ACC112 (cell line): ENCODE results near the gene ANKS1A.
"Not testable (repeated sequence)": the region's sequence is repeated elsewhere in the genome, so short reads cannot be mapped to it uniquely, and the experiment has no call there.

Experiments used
- H2AFZ ChIP-seq: fragments of 200-600 bp; sonication (generic); one replicate; pipeline ENCODE4 v1.6.0; 2017; ENCODE audit warnings: antibody characterized with exemption, low read length; ENCODE audit not compliant: unreplicated experiment
- H3K27ac ChIP-seq: fragments of 200-600 bp; sonication (generic); 2 replicates; pipeline ENCODE4 v1.5.1; 2014; ENCODE audit warnings: low read depth, mild to moderate bottlenecking, antibody characterized with exemption, low read length, moderate library complexity
- H3K27me3 ChIP-seq: fragments of 200-600 bp; sonication (generic); 2 replicates; pipeline ENCODE4 v1.6.1; 2014; ENCODE audit warnings: mild to moderate bottlenecking, antibody characterized with exemption, low read length, moderate library complexity, mixed read lengths; ENCODE audit not compliant: insufficient read depth
- H3K36me3 ChIP-seq: fragments of 200-600 bp; sonication (generic); 2 replicates; pipeline ENCODE4 v1.6.1; 2016; ENCODE audit warnings: mild to moderate bottlenecking, antibody characterized with exemption, low read length, moderate library complexity, mixed read lengths; ENCODE audit not compliant: insufficient read depth
- H3K4me1 ChIP-seq: fragments of 200-600 bp; sonication (generic); one replicate; pipeline ENCODE4 v1.6.1; 2016; ENCODE audit warnings: low read length, mixed read lengths; ENCODE audit not compliant: insufficient read depth, unreplicated experiment, control insufficient read depth
- H3K4me3 ChIP-seq: fragments of 200-600 bp; sonication (generic); 2 replicates; pipeline ENCODE4 v1.5.1; 2014; ENCODE audit warnings: mild to moderate bottlenecking, low read depth, low read length
- H3K79me2 ChIP-seq: fragments of 200-600 bp; sonication (generic); one replicate; pipeline ENCODE4 v1.6.0; 2016; ENCODE audit warnings: low read length; ENCODE audit not compliant: control insufficient read depth, unreplicated experiment, insufficient read depth

The ANKS1A gene

GRCh38 chr6:35128042-35128441 is 239.0 kb downstream of the ANKS1A start:
- Histone ChIP-seq H3K27ac (no peak overlapping the region), H3K4me3 (no peak overlapping the region), H3K79me2 (no peaks in the 10 kb centered on the region), H3K4me1 (no peaks in the 10 kb centered on the region), H3K36me3 (no peaks in the 10 kb centered on the region), H2AFZ (no peak overlapping the region), H3K27me3 (no peaks in the 10 kb centered on the region)

DNA sequence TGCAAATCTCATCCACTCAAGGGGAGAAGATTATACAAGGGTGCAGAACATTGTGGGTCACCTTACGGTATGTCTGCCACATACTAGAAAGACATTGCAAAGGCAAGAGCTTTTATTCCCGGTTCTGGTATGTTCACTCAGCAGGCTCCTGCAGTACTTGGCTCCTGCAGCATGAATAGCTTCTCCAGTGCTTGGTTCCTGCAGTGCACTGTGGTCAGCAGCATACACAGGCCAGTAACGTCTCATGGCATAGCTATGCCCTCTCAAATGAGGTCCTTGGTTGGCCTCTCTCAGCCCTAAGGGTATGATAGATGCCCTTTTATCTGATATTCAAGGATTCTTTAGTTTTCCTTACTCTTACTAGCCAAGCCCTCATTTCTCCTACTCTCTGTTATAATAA is 239.4 kb downstream of the ANKS1A start:
- H3K79me2 ChIP-seq, result no peaks in the 10 kb centered on the region
- H3K27me3 ChIP-seq, result no peaks in the 10 kb centered on the region
- H3K4me1 ChIP-seq, result no peaks in the 10 kb centered on the region
- H2AFZ ChIP-seq, result no peak overlapping the region
- H3K4me3 ChIP-seq, result no peak overlapping the region
- no peak overlapping the region for H3K27ac ChIP-seq
- H3K36me3 ChIP-seq, result no peaks in the 10 kb centered on the region

GRCh38 chr6:35136185-35136584 is 247.1 kb downstream of the ANKS1A start:
- no peak overlapping the region for H3K4me3 ChIP-seq
- no peaks in the 10 kb centered on the region for H3K36me3 ChIP-seq
- H3K27ac ChIP-seq, result no peak overlapping the region
- no peak overlapping the region for H2AFZ ChIP-seq
- no peaks in the 10 kb centered on the region for H3K27me3 ChIP-seq
- H3K4me1 ChIP-seq, result no peaks in the 10 kb centered on the region
- H3K79me2 ChIP-seq, result no peaks in the 10 kb centered on the region

- H3K27ac ChIP-seq, H3K27me3 ChIP-seq, H3K4me3 ChIP-seq, H2AFZ ChIP-seq, H3K79me2 ChIP-seq, H3K36me3 ChIP-seq: not testable (repeated sequence)
- peaks cover 10% of the 10 kb centered on the region for H3K4me1 ChIP-seq
Observed at GRCh38 chr6:35138191-35138590, 249.1 kb downstream of the ANKS1A start.

GRCh38 chr6:35139470-35139869 is 250.4 kb downstream of the ANKS1A start:
- Histone ChIP-seq H3K4me1 (peaks cover 12% of the 10 kb centered on the region), H3K27ac (no peak overlapping the region), H3K79me2 (no peaks in the 10 kb centered on the region), H3K36me3 (no peaks in the 10 kb centered on the region), H3K27me3 (no peaks in the 10 kb centered on the region), H3K4me3 (no peak overlapping the region), H2AFZ (no peak overlapping the region)

DNA sequence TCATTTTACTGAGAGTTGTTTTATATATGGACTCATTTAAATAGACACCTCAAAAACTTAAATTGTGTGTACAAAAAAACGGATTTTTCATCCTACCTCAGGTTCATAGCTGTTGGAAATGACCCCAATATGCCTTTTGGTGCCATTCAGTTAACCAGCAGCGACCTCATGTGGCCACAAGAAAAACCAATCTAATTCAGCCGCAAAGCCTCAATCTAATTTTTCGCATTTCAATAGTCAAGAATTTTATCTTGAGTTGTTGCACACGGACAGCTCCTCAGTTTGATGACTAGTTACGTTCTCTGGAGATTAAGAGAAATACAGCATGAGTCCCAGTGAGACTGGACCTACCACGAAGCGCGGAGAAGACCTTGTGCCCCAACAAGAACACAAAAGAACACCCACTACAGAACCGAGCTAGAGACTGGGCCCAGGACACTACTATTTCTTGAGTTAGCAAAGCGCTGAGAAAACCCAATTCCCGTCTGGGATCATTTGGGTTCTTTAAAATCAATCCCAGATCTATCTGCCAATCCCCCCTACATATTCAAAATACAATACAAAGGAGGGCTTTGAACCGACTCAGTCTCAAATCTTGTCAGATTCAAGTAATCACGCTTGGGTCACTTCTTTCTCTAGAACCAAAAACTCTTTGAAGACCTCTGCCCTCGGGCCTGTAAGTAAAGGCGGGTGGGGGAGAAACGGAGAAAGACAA is 251.0 kb downstream of the ANKS1A start:
- Histone ChIP-seq H2AFZ (no peak overlapping the region), H3K27ac (no peak overlapping the region), H3K4me3 (no peak overlapping the region), H3K36me3 (no peaks in the 10 kb centered on the region), H3K27me3 (no peaks in the 10 kb centered on the region), H3K79me2 (no peaks in the 10 kb centered on the region), H3K4me1 (peaks cover 12% of the 10 kb centered on the region)

GRCh38 chr6:35140639-35141006 is 251.6 kb downstream of the ANKS1A start:
- Histone ChIP-seq H3K4me3 (no peak overlapping the region), H2AFZ (no peak overlapping the region), H3K79me2 (no peaks in the 10 kb centered on the region), H3K27me3 (no peaks in the 10 kb centered on the region), H3K27ac (no peak overlapping the region), H3K36me3 (no peaks in the 10 kb centered on the region), H3K4me1 (peaks cover 12% of the 10 kb centered on the region)
